NCI-H510A (cell line): Measurements from ENCODE around the gene HCN1.

Experiments
- DNase-seq: peaks from one replicate; lab custom pipeline; 2025; lab: John Stamatoyannopoulos, UW

Gene HCN1

DNA sequence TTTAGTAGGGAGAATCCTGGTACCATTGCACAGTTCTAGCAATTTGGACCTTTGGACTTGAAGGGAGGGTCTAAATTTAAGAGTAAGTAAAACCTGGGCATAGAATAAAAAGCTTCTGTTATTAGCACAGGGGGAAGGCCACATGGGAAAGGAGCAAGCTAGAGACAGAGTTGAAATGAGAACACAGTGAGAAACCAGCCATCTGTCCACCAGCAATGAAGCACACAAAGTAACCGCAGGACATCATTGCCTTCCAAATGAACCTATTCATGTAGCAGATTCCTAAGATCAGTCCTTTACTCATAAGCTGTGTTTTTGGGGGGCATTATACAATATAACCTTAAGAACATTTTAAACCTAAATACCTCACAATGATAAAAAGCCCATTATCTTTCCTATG is 407.4 kb downstream of the HCN1 start:
- no peak for DNase-seq

GRCh38 chr5:45284436-45284835 is 411.7 kb downstream of the HCN1 start:
- no peak for DNase-seq

DNA sequence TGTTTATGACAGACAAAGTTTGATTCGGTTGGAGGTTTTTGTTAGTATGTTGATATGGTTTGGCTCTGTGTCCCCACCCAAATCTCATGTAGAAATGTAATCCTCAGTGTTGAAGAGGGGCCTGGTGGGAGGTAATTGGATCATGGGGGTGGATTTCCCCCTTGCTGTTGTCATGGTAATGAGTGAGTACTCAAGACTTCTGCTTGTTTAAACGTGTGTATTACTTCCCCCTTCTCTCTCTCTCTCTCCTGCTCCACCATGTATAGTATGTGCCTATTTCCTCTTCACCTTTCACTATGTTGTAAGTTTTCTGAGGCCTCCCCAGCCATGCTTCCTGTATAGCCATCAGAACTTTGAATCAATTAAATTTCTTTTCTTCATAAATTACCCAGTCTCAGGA is 415.1 kb downstream of the HCN1 start:
- no peak for DNase-seq

DNA sequence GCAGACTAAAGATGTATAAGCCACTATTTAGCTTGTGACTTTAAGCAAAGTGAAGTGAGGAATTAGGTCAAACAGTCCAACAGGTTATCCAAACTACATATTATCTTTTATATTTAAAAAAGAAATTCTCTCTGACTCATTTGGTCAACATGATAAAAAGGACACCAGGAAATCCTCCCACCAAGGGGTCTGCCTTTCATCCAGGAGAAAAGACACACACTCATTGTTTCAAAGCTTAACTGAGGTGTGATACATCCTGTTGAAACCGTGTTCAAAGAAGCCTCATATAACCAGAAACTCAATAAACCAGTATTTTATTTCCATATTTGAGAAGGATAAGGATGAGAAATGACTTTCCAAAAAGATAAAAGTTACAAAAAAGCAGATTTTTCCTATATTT is 417.1 kb downstream of the HCN1 start:
- no peak for DNase-seq

DNA sequence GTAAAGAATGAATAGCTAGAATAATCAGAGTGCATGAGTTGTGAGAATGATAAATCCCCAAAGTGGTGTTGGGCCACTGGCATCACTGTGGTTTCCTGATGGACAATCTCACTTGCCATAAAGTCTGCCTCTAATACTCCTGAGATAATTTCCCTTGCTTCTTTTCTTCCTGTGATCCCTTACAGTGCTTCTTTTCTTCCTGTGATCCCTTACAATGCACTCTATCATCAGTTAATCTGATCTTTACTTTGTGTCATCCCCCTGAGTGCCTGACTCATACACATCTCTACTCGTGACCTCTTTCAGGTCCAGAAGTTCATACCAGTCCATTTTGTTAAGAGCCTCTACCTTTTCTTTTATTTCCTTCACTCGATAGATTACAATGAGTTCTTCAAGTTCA is 418.3 kb downstream of the HCN1 start:
- no peak for DNase-seq

GRCh38 chr5:45274241-45274640 is 421.9 kb downstream of the HCN1 start:
- DNase-seq, result no peak

DNA sequence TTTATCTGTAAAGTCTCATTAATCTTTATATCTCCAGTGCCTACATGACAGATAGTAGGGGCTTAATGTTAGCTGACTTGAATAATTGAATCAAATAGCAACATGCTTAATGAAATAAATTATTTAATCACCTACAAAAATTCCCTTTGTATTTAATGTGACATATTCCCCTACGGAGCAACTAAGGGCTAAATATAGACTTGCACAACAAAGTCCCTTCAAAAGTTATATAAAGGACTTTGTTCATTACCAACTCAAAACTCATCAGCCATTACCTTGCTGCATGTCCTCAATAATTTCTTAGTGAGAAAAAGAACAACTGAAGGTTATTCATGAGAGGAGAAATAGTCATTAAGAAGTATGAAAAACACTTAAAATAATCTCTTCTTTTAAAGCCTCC is 424.6 kb downstream of the HCN1 start:
- DNase-seq, result no peak

- DNase-seq, result no peak
Measured at GRCh38 chr5:45264447-45264846, 431.7 kb downstream of the HCN1 start.

GRCh38 chr5:45262061-45262590 is 434.1 kb downstream of the HCN1 start:
- DNase-seq, result no peak

GRCh38 chr5:45261125-45261524 is 435.1 kb downstream of the HCN1 start:
- no peak for DNase-seq

DNA sequence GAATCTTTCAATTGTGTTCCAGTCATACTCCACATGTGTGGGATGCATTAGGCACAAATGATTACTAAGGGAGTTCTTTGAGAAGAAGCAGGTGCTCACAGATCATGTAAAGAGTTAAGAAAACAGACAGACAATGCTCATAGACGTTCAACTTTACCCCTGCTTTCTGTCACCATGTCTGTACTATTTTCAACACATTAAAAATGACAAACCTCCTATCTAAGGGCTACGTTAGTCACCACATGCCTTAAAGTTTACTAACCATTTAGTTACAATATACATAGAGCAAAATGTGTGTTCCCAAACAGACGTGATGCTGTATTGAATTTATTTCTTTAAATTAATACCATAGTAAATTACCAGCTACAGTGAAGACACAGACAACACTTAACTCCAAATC is 435.9 kb downstream of the HCN1 start:
- no peak for DNase-seq

DNA sequence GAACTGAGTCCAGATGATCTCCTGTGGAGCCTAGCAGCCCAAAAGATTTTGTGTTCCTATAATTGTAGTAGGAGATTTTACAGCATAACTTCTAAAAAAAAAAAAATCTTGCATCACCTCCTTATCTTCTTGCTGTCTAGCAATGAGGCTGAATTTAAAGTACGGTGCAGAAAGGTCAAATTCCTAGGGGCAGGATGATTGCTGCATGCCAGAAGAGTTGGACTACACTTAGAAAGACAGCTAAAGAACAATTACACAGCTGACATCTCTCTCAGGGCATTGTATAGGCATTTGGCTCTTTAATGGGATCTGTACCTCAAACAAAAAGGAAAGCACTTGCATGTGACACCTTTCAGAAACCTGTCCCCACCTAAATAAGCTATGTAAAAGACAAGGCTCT is 443.2 kb downstream of the HCN1 start:
- DNase-seq, result no peak

DNA sequence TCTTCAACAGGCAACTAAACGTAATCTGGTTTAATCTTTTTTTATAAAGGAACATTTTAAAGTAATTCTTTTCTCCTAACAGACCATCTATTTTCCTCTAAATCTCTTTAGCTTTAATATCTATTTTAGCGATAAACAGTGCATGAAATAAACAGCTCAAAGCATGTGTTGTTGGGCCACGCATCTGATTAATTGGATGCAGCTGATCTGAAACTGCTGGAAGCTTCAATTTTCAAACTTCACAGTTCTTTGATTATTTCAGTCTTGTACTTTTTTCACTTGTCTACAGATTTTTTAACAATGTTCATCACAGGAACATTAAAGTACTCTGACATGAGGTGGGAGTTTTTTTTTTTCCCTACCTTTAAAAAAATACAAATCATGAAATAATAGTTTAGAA is 443.6 kb downstream of the HCN1 start:
- DNase-seq, result no peak

GRCh38 chr5:45225571-45226031 is 470.6 kb downstream of the HCN1 start:
- DNase-seq, result no peak

- no peak for DNase-seq
Measured at GRCh38 chr5:45205403-45205961, 490.7 kb downstream of the HCN1 start.
